Stimulated activated CD8-positive, alpha-beta memory T cell treated with anti-CD3 and anti-CD28 coated beads, Interleukin-7, amount 100 ng/mL, for 1 hour (primary cell): ENCODE measurements around the gene MFSD2A.
"Not testable (repeated sequence)": the region's sequence is repeated elsewhere in the genome, so short reads cannot be mapped to it uniquely, and the experiment has no call there.

Experiments
- DNase-seq, 2 donors: peaks; one replicate each; pipeline ENCODE4 v3.0.0-alpha.2; 2020; ENCODE audit warnings: low read depth in 2 of 2

The MFSD2A gene

DNA sequence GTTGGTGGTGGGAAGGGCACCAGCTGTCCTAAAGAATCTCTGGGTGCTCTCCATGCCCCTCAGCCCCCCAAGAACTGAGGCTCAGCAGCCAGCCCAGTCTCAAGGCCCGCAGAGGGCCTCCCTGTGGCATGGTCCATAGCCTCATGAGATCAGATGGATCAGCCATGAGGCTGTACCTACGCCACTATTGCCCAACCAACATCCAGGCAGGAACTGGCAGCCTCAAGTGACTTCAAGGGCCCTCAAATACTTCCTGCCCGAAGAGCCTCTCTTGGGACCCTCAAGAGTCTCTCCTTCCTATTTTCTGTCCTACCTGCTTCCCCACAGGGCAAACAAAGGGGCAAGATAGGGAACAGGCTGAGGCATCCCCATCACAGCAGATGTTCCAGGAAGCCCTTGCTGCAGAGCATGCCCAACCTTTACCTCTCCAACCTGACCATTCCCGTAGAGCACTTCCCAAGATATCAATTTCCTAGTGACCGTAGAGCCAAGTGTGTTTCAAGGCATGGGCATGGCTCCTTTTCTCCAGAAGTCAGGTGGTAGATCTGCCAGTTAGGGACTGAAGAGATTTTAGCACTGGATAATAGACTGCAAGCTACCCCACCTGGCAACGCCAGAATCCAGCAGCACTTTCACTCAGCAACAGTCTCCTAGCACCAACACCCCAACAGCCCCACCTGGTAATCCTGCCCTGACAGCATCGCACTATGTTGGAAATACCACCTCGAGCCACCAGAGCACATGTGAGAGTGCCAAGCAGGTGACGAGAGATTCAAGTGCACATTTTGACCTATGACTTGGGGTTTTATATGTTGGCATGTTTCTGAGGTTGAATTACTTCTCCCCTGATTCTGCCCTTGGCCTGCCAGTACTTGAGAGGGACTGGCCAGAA, 13.7 kb upstream of the MFSD2A start:
- DNase-seq, result no peak

DNA sequence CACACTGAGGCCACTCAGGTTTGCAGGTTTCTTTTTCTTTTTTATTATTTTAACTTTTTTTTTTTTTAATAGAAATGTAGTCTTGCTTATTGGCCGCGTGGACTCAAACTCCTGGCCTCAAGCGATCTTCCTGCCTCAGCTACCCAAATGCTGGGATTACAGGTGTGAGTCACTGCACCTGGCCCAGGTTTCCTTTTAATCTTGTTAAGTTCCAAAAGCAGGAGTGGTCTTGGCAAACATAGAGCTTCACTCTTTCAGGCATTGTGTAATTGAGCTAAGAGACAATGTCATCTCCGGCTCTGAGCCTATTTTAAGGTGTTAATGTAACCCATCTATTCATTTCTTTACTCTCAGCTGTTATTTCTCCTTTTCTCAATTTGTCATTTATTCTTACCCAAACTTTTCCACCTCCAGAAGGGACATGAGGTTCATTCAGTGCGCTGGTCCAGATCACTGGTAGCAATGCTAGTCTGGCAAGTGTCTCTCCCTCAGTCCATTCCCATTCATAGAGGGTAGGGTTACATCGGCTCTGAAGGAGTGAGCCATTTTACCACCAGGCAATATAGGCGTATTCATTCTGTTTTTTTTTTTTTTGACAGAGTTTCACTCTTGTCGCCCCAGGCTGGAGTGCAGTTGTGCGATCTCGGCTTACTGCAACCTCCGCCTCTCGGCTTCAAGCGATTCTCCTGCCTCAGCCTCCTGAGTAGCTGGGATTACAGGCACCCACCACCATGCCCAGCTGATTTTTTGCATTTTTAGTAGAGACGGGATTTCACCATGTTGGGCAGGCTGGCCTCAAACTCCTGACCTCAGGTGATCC, 11.3 kb upstream of the MFSD2A start:
- no peak for DNase-seq

DNA sequence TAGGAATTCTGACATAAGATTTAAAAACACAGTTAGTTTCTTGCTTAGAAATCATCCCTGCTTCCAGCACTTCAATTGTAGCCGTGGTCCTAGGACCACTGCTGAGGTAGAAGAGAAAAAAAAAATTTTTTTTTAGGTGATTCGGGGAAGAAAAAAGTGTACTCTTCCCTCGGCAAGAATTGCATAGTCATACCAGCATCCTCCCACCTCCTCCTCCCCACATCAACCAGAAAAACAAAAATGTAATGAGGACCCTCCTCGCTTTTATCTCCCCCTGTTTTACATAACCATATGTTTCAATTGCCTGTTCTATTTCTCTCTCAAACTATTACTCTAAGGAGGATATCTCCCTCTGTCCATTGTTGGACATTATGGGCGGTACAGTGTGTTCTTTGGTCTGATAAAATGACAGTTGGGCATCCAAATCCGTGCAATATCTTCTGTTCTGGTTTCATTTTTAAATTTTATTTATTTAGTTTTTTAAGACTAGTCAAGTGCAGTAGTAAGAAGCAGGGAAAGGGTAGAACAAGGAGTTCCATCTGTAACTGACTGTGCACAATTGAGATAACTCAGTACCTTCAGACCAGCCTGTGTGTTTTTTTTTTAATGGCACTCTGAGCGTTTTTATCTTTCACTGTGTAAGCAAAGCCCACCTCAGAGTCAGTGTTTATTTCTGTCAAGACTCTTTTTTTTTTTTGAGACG, 10.4 kb upstream of the MFSD2A start:
- DNase-seq, result no peak

DNA sequence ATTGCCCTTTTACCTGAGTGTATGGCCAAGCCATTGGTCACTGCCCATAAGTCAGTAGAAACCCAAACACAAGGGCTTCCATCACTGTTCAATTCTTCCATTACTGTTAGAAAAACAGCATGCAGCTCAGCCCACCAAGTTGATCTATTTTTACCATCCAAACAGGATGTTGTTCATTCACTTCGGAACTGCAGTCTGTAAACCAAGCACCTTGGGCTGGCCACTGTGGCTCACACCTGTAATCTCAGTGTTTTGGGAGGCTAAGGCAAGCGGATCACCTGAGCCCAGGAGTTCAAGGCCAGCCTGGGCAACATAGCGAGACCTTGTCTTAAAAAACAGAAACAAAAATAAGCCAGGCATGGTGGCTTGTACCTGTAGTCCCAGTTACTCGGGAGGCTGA, 8.7 kb upstream of the MFSD2A start:
- no peak for DNase-seq

DNA sequence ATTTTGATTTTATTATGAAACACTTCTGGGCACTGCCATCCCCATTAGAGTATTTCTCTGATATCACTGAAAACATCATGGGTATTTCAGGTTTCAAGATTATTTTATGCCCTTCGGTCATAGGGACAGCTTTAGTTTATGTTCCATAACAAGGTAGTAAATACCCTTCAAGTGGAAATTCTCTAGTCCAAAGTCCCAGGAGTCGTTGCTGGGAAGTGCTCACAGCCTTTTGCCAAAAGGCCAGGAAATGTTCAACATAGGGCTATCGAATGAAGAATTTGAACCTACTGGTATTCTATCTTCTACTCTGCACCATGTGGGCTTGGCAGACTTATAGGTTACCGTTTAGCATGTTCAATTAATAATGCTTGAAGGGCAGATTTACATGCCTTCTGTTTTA, 7.7 kb upstream of the MFSD2A start:
- no peak for DNase-seq

DNA sequence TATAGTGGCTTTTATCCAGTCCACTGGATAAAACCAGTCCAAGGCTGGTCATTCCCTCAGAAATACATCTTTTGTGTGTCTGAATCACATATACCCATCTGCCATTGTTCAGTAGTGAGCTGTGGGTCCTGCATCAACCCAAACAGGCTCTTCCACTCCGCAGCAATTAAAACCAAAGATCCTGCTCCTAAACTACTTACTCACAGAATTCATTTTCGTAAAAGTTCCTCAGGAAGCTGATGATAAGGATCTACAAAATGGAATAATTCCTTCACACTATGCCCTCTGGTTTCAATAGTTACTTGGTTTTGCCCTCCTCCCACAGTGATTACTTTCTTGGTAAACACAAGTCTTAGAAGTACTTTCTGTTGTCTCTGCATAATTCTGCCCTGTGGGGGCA, 5.1 kb upstream of the MFSD2A start:
- DNase-seq, result no peak

DNA sequence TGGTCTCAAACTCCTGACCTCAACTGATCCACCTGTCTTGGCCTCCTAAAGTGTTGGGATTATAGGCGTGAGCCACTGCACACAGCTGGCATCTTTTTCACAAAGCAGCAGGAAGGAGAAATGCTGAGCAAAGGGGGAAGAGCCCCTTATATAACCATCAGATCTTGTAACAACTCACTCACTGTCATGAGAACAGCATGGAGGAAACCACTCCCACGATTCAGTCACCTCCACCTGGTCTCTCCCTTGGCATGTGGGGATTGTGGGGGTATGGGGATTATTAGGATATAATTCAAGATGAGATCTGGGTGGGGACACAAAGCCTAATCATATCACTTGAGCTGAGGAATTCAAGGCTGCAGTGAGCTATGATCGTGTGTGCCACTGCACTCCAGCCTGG, 3.0 kb upstream of the MFSD2A start:
- no peak for DNase-seq

DNA sequence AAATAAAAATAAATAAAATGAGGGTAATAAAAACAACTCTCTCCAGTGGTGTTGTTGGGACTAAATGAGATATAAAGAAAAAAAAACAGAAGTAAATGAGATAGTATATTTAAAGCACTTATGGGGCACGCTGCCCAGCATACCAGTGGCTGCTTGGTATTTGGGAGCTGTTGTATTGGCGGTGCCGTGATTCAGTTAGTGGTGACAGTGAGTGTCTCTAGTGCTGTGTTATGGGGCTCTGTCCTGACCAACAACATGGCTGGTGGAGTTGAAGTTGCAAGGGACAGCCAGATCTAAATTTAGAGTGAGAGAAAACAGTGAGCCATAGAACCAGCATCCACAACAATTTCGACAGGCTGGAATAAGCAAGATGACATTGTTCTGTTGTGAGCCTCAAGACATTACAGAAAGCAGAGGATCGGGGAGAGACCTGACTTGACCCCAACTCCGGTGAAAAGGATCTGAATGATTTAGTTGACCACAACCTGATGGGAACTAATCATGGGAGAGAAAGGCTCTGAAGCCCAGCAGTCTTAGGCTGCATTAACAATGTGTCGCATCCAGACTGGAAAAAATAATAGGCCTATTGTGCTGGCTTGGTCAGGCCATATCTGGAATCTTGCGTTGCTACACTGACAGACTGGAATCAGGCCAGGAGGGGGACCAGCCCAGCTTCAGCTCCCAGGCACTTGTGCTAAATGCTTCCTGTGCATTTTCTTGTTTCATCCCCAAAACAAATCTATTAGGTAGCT, 2.4 kb upstream of the MFSD2A start:
- no peak for DNase-seq

DNA sequence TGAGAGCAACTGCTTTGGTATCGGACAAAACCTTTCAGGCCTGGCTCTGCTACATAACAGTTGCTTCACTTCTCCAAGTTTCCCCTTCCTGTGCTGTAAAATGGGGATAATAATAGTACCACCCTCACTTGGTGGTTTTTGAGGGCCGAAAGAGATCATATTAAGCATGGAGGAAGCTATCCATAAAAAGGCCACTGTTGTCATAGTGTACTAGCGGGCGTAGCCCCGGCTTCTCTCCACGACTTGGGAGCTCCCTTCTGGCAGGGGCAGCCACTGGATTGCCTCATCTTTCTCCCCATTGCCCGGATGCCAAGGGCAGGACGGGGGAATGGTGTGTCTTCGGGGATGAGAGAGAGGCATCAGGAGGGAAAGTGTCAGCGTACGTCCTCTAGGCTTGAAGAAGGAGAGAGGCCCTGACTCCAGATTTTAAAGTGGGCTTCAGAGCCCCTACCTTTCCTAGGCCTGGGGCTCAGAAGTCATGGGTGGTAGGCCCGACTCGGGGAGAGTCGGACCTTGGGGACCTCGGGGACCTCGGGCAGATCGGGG, 548 bp upstream of the MFSD2A start:
- no peak for DNase-seq

DNA sequence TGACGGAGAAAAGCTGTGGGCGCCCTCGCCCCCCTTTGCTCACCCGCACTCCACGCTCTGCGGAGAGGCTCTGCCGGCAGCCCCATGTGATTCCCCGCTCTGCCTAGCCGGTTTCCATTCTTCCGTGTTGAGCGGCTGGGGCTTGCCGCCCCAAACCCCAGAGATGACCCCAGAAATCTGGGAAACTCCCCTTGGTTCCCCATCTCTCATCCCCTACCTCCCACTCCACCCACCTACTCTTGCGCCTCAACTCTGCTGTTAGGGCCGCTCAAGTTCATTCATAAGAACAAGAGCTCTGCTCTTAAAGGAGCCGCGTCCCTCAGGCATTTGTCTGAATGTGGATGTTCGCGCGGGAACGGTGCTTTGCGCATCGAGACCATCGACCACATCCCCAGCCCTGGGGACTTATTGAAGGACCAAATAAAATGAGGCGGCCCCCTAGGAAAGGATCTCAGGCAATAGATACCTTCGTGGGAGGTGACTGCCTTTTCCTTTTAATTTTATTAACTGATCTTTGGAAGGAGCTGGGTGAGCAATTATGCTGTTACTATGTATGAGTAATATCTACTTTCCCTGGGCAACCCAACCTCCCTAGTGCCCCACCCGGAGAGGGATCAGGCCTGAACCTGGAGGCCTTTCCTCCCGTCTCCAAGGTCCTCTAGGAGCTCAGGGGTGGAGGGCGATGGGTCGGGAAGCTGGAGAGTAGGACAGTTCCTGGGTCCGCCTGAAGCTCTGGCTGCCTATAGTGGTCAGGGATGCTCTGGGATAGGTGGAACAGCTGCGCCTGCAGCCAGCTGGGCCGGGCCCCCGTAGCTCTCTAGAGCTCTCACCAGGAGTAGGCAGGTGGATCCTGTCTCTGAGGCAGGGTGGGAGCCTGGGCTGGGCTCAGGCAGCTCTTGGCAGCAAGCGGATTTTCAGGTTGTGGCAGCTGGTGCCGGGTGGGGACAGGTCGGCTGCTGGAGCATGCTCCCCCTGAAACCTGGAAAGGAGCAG, 898 bp downstream of the MFSD2A start:
- no peak for DNase-seq

DNA sequence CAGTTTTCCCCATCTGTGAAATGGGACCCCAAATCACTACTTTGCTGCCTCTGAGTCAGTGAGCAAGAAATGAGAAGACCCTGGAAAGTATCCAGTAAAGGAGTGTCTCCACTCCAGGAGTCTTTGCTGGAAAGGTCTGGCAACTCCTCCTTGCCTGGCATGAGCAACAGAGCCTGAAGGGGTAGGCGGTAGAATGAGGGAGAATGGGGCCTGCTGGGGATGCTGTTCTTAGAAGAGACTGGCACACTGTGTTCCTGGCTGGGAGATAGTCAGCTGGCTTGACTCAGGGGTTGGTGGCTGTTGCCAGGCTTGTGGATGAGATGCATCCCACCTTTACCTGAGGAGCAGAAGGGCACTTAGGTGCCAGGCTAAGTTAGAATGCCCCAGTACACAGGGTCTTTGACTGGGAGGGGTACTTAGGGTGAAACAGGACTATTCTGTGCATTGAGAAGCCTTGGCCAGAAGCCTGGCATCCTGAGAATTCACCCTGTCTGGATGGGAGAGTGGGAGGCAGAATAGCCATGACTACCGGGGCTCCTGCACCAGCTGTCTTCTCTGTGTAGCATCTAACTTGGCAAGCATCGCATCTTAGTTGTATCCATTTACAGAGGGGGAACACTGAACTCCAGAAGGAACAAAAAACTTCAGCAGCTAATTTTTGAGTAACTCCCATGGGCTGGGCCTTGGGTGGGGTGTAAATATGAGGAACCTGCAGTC, 2.5 kb downstream of the MFSD2A start:
- DNase-seq, result no peak

DNA sequence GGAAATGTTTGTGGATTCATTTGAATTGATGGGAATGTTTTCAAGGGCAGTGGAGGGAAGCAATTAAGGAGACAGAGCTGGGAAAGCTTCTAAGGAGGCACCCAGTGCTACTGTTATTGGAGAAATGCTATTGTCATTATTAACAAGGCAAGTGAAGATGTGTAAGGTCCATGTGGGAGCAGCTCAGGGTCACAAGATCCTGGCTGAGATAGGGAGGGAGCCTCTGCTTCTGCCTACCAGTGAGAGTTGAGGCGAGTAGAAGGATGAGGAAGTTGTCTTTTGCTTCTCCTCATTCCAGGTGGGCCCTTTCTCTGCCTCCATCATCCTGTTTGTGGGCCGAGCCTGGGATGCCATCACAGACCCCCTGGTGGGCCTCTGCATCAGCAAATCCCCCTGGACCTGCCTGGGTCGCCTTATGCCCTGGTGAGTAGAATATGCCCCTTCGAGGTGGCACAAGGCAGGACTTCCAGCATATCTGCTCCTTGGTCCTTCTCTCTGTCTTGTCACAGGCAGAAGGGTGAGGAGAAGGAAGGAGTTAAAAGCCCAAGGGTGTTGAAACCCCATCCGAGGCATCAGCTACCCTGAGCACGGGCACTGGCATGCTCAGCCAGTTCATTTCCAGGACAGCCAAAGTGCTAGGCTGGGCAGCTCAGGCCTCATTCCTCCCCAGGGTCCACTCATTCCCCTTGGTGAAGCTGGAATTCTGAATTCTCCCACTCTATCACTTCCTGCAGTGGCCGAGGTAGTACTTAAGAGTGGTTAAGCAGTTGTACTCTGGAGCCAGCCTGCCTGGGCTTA, 3.7 kb downstream of the MFSD2A start:
- DNase-seq, result no peak

DNA sequence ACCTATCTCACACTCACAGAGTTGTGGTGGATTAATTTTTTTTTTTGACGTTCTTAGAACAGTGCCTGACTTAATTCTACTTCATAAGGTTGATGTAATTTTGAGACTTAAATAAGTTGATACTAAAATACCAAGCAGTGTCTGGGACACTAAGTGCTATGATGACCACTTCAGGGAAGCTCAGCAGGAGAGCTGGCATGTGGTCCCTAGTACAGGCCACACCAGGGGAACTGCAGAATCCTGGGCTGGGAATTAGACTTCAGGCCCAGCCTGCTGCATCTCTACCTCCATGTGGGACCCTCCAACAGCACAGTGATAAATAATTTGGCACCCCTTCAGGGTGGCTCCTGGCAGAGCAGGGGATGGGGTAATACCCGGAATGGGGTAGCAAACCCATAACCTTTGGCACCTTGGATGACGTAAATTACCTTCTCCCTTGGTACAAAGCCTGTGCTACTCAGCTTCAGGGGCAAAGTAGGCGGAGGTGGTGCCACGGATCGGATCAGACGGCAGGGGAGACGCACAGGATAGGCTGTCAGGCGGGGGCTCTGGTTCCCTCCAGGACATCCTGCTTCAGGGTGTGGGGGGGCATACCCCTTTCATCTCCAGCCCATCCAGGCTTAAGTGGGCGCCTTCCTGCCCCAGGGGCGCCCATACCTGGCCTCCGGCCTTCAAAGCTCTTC, 4.8 kb downstream of the MFSD2A start:
- DNase-seq, result no peak

DNA sequence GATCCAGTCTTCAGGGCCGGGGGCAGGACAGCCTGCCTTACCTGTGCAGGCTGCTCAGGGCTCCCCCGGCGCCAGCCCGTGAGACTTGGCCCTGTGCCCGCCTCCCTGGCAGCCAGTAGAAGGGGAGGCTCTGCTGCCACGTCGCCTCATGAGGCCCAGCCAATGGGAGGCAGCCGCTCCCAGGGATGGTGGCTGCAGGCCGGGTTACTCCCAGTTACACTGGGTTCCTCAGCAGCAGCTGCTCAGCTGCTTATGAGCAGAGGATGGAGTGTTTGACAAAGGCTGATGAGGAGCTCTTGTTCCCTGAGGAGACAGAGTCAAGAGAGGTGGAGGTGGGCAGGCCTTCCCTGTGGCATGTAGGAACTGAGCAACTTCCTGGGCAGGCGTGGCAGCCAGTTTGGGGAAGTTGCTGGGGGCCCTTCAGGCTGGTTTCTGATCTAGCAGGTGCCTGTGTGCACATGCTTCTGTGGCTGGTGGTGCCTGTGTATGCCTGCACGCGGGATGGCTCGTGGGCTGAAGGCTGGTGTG, 5.5 kb downstream of the MFSD2A start:
- DNase-seq, result no peak

DNA sequence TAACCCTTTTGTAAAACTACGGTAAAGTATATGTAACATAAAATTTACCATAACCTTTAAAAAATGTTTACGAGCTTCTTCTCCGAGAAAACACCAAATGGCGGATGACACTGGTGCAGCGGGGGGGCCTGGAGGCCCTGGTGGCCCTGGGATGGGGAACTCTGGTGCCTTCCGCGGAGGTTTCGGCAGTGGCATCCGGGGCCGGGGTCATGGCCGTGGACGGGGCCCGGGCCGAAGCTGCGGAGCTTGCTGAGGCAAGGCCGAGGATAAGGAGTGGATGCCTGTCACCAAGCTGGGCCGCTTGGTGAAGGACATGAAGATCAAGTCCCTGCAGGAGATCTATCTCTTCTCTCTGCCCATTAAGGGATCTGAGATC, 7.5 kb downstream of the MFSD2A start:
- DNase-seq, result no peak

DNA sequence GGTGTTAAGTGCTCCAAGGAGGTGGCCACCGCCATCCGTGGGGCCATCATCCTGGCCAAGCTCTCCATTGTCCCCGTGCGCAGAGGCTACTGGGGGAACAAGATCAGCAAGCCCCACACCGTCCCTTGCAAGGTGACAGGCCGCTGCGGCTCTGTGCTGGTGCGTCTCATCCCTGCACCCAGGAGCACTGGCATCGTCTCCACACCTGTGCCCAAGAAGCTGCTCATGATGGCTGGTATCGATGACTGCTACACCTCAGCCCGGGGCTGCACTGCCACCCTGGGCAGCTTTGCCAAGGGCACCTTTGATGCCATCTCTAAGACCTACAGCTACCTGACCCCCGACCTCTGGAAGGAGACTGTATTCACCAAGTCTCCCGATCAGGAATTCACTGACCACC, 8.0 kb downstream of the MFSD2A start:
- DNase-seq, result not testable (repeated sequence)

DNA sequence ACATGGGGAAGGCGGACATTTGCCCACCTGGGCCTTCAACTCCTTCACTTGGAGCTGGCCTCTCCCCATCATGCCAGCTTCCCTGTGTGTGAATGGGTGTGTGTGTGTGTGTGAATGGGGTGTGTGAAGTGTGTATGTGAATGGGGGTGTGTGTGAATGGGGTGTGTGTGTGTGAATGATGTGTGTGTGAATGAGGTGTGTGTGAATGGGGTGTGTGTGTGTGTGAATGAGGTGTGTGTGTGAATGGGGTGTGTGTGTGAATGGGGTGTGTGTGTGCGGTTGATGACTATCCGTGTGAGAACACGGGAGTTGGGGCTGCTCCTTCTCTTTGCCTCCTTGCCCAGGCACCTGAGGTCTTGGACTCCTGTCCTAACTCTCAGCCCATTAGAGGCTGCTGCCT, 9.6 kb downstream of the MFSD2A start:
- DNase-seq, result no peak

DNA sequence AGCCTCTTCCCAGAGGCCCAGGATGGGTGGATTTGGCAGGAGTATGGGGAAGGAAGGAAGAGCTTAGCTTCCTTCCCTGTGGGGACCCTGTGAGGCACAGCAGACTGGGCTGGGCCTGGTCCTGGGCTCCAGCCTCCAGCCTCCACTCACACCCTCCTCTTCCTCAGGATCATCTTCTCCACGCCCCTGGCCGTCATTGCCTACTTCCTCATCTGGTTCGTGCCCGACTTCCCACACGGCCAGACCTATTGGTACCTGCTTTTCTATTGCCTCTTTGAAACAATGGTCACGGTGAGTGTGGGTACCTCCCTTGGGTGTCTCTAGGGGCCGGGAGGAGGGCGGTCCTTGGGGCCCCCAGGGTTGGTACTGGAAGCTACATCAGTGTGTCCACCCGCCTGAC, 10.1 kb downstream of the MFSD2A start:
- DNase-seq, result no peak
